ENCODE data around the gene NEB.

The NEB gene

GRCh38 chr2:151761193-151761592 is 26.9 kb upstream of the NEB start:
- in situ Hi-C loops (cut with HindIII; ENCODE audit: low sequenced_read_pairs), result no loop called here
- H3K4me3 ChIP-seq (ENCODE audit: low read depth, low read length), result no peak overlapping the region
- no peak for TF ChIP-seq CTCF (IDR thresholded peaks at IDR 0.05; ENCODE audit: low read depth, low read length, missing control alignments)
- no peak for DNase-seq (ENCODE audit: low read depth)

GRCh38 chr2:151760139-151760650 is 25.9 kb upstream of the NEB start:
- in situ Hi-C loops (cut with HindIII; ENCODE audit: low sequenced_read_pairs), result no loop called here
- DNase-seq (ENCODE audit: low read depth), result no peak
- no peak overlapping the region for H3K4me3 ChIP-seq (ENCODE audit: low read depth, low read length)
- no peak for TF ChIP-seq CTCF (IDR thresholded peaks at IDR 0.05; ENCODE audit: low read depth, low read length, missing control alignments)

- DNase-seq (ENCODE audit: low read depth), result no peak
- no peak overlapping the region for H3K4me3 ChIP-seq (ENCODE audit: low read depth, low read length)
- TF ChIP-seq CTCF (IDR thresholded peaks at IDR 0.05; ENCODE audit: low read depth, low read length, missing control alignments), result no peak
- in situ Hi-C loops (cut with HindIII; ENCODE audit: low sequenced_read_pairs), result no loop called here
Measured at GRCh38 chr2:151758744-151759143, 24.5 kb upstream of the NEB start.

DNA sequence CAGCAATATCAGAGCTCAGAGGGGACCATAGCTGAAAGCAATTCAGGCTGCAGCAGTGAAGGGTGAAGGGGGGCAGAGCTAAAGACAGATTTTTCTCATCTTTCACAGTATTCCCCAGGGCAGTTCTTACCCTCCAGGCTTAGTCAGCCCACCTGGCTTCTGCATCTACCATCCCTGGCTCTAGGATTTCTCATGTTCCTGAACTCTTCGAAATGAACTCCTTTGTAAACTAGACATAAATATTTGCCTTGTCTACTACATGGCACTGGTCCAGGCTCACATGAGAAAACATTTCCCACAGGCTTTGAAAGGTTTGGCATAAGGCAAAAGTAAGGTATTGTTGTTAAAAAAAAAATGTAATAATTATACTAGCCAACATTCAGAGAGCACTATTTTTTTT is 23.6 kb upstream of the NEB start:
- no peak for TF ChIP-seq CTCF (IDR thresholded peaks at IDR 0.05; ENCODE audit: low read depth, low read length, missing control alignments)
- DNase-seq (ENCODE audit: low read depth), result no peak
- no peak overlapping the region for H3K4me3 ChIP-seq (ENCODE audit: low read depth, low read length)
- in situ Hi-C loops (cut with HindIII; ENCODE audit: low sequenced_read_pairs), result no loop called here

GRCh38 chr2:151756820-151757219 is 22.5 kb upstream of the NEB start:
- no peak for DNase-seq (ENCODE audit: low read depth)
- in situ Hi-C loops (cut with HindIII; ENCODE audit: low sequenced_read_pairs), result no loop called here

DNA sequence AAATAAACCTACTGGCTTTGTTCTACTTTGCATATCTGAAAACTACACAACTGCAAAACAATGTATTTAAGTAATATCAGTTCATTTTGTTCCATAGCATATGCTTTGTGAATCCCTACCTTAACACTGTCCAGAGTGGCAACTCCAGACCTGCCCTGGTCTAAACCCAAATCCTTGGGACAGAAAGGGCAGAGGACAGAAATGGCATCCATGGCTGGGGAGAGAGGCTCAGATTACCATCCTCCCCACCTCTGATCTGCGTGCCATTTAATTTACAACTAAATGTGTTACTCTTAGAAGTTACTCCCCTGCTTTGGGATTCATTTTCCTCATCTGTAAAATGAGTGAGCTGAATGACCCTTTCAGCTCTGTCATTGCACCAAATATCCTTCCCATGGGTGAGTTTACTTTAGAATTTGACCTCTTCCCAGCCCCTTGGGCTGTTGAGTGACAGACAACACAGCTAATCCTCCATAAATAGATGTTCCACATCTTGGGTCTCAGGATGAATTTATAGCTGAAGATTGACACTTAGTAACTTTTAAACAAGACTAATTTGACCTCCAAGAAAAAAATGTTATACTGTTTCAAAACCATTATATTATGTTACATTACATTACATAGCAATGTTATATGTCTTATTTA is 20.1 kb upstream of the NEB start:
- in situ Hi-C loops (cut with HindIII; ENCODE audit: low sequenced_read_pairs), result no loop called here
- no peak overlapping the region for H3K4me3 ChIP-seq (ENCODE audit: low read depth, low read length)
- no peak for DNase-seq (ENCODE audit: low read depth)
- TF ChIP-seq CTCF (IDR thresholded peaks at IDR 0.05; ENCODE audit: low read depth, low read length, missing control alignments), result no peak

More at GRCh38 chr2:151756820-151757219, 22.5 kb upstream of the NEB start:
- no peak for TF ChIP-seq CTCF (IDR thresholded peaks at IDR 0.05; ENCODE audit: low read depth, low read length, missing control alignments)
- H3K4me3 ChIP-seq (ENCODE audit: low read depth, low read length), result no peak overlapping the region

Measured in astrocyte of the cerebellum (primary cell).